Hepatic stellate cell (primary cell): ENCODE data around the gene MACROD1.

ENCODE experiments used
- DNase-seq: peaks from one replicate; pipeline ENCODE4 v3.0.0; 2011; ENCODE audit warnings: low spot score

Gene MACROD1

GRCh38 chr11:64035081-64035524, 130.8 kb downstream of the MACROD1 start:
- DNase-seq: no peak

- DNase-seq: no peak
Observed at GRCh38 chr11:64034411-64034811, 131.5 kb downstream of the MACROD1 start.

GRCh38 chr11:64032050-64032449, 133.9 kb downstream of the MACROD1 start:
- peak; percentile 38 for DNase-seq

GRCh38 chr11:64031001-64031400, 134.9 kb downstream of the MACROD1 start:
- no peak for DNase-seq

GRCh38 chr11:64029773-64030172, 136.1 kb downstream of the MACROD1 start:
- no peak for DNase-seq

GRCh38 chr11:64028398-64029115, 137.4 kb downstream of the MACROD1 start:
- DNase-seq: no peak

- DNase-seq: no peak
Observed at GRCh38 chr11:64027651-64028397, 138.1 kb downstream of the MACROD1 start.

GRCh38 chr11:64026575-64027205, 139.2 kb downstream of the MACROD1 start:
- DNase-seq: no peak

GRCh38 chr11:64025205-64025604, 140.7 kb downstream of the MACROD1 start:
- no peak for DNase-seq

GRCh38 chr11:64023712-64024710, 141.9 kb downstream of the MACROD1 start:
- no peak for DNase-seq

GRCh38 chr11:64022125-64022784, 143.7 kb downstream of the MACROD1 start:
- no peak for DNase-seq

GRCh38 chr11:64021757-64022093, 144.2 kb downstream of the MACROD1 start:
- DNase-seq: no peak

GRCh38 chr11:64020976-64021756, 144.7 kb downstream of the MACROD1 start:
- DNase-seq: no peak

- no peak for DNase-seq
Observed at GRCh38 chr11:64019106-64020037, 146.5 kb downstream of the MACROD1 start.

GRCh38 chr11:64018310-64018709, 147.6 kb downstream of the MACROD1 start:
- no peak for DNase-seq

- DNase-seq: no peak
Observed at GRCh38 chr11:64017945-64018224, 148.0 kb downstream of the MACROD1 start.

GRCh38 chr11:64015935-64016845, 149.7 kb downstream of the MACROD1 start:
- no peak for DNase-seq

- no peak for DNase-seq
Observed at GRCh38 chr11:64015510-64015909, 150.4 kb downstream of the MACROD1 start.

- no peak for DNase-seq
Observed at GRCh38 chr11:64014356-64014755, 151.6 kb downstream of the MACROD1 start.
